HG02759 (cell line): ENCODE measurements around the gene HTR1B.

ENCODE experiments used
- ATAC-seq: cut with Tn5 transposase; IDR thresholded peaks from one replicate; pipeline ENCODE4 v1.9.1; 2021; ENCODE audit warnings: mild to moderate bottlenecking, moderate library complexity; ENCODE audit not compliant: unreplicated experiment

HTR1B gene

DNA sequence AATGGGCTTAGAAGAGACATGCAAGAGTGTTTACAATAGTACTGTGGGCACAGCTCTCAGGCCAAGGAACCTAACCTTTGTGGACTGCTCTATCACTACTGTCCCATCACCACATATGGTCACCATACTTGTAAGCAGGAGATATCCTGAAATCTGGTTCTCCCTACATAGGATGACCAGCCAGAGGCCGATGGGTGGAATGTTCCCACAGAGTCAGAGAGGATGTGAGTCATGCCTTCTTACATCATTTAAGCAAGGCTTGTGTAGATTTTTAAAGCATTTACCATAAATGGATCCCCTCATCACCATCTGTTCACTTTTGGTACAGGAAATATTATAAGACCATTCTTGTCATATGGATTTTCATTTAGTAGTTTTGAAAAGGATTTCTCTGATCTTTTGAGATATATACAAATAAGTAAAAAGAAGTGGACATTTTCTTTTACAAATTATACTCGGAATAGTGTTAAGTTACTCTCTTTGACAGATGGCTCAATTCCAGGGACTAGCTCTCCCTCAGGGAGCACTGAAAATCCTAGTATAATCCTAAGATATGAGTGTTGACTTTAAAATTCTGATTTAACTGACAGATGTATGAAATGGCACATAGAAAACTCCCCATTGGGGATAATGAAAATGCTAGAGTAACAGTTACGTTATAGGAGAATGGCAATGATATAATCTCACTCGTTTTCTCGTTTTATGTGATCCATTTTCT lies 6.6 kb downstream of the HTR1B start:
- ATAC-seq = no peak

DNA sequence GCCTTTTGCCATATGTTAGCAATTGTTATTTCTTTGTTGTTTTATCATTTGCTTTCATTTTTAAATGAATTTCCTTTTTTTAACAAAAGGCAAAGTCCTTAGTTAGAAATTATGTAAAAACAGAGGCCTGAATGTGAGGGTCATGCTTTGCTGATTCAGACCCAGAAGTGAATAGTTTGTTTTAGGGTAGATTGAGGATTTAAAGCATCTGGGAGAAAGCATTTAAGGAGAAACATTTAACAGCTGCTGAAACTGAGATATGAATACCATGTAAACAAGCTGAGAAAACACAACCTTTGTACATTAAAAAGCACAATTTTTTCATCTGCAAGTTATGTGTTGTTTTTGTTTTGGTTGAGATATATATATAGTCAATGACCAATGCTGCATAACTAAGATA lies 8.0 kb downstream of the HTR1B start:
- no peak for ATAC-seq

DNA sequence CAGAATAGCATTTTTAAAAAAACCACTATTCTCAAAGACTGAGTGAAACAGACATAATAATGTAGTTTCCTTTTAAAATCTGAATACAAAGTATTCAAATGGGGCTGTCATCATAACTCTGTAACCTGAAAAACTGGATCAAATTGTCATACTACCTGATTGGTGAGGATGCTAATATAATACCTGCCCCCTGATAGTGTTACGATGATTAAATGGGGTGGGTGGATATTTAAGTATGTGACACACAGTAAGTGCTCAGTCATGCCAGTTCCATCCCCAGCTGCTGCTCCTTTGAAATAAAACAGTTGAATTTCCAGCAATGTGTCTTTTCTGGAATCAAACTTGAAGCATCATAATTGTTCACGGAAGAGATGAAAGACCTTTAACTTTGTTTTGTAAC lies 8.9 kb downstream of the HTR1B start:
- ATAC-seq = no peak

DNA sequence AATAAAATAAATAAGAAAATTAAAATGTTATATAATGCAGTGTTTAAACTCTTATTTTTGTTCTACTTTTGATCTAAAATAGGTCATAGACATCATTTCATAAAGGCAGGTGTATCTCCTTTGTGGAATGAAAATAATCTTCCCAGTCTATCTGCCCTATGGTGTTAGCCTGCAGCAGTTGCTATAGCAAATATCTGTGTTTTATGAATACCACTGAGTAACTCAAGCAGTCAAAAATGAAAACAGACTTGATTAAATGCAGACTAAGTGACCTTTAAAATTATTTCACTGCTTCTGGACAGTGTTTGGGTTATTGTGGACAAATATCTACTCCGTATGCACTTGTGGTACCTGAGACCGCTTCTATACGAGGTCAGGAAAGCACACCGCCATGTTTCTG lies 11.8 kb downstream of the HTR1B start:
- ATAC-seq = no peak

DNA sequence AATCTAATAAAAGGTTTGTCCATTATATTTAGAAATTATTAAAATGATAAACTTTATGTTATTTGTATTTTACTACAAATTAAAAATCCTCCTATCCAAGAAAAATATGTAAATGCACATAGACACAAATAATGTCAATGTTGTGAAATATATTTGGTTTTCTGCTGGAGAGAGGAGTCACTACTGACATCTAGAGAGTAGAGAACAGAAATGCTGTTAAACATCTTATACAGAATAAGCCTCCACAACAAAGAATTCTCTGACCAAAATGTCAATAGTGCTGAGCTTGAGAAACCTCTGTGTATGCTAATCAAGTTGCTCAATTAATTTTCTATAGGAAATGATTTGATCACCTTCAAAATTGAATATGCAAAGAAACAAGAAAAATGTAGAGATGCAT lies 12.4 kb downstream of the HTR1B start:
- ATAC-seq = no peak

DNA sequence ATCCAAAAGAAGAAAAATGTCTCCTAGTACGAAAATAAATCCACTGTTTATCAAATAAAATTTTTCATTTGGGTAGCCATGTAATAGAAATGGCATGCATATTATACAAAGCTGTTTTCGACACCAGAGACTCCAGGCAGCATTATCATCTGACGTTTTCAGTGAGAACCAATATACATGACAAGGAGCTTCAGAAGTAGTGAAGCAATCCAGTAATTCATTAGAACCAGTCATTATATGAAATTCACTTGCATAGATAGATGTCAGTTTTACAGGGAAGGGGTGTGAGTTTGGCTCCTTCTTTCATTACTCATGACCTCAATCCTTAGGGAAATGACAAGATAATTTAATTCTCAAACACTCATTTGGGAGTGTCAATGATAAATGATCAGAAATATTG lies 14.7 kb downstream of the HTR1B start:
- ATAC-seq = no peak

DNA sequence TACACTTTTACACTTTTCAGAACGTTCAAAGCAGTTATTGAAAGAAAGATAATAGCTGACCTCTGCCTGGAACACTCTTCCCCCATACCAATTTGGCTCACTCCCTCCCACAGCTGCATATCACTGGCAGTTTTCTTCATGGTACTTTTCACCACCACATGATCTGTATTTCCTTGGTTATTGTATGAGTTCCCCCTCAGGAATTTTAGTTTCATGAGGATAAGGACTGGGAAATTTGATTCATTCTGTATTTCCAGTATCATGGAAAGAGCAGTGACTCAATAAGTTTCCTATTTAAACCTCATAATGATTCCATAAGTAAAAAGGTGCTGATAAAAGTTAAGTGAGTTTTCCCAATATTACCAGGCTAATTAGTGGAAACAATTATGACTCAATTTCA lies 16.0 kb downstream of the HTR1B start:
- no peak for ATAC-seq

DNA sequence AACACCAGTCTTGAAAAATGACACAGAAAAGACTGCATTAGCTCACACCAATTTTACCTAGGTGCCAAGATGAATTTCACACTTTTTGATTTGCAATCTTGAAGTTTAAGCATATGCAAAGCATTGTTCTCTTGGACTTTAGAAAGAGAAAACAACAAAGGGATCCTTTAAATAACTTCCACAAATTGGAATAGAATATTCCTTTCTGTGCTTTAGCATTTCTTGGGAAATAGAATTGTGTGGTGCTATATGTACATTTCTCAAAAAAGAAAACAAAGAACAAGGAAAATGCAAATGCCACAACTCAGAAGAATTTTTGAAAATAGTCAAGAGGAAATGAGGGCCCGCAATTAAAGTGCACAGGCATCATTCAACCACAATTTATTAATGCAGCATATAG lies 17.0 kb downstream of the HTR1B start:
- ATAC-seq = no peak

DNA sequence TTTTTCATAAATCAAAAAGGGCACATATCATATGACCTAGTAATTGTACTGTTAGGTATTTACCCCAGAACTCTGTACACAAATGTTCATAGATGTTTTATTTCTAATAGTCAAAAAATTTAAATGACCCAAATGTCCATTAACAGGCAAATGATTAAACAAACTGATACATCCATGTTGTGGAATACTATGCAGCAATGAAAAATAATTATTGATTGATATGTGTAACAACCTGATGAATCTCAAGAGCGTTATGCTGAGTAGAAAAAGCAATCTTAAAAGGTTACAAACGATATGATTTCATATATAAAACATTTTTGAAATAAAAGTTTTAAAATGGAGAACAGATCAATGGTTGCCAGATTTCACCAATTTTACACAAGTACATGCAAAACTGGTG lies 18.1 kb downstream of the HTR1B start:
- ATAC-seq = no peak

DNA sequence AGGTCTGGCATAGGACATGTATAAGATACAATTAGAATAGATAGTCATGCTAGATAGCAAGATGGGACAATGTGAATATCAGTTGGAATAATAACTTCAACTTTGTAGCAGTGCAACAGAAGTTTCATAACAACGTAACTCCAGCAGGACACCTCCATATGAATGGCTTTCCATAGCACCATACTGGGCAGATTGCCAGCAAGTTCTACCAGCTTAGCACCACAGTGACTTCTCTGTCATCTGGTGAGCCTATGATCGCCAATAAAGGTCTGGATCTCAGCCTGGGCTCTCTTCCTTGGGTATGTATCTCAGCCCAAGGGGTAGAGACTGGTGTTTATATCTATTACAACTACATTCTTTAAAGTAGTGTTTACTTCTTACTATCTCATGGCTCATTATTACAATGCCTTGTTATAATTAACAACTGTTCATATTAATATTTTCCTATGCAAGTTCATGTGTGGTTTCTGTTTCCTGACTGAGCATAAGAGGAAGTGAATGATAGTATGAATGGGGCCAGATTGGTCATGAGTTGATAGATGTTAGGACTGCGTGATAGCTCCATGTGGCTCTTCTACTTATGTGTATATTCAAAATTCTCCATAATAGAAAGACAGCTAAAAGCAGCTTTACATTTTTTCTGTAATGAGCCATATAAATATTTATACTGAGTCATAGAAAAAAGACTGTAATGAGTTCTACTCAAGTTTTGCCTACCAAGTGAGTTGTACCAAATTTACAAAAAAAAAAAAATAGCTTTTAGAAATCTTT lies 22.9 kb downstream of the HTR1B start:
- no peak for ATAC-seq

DNA sequence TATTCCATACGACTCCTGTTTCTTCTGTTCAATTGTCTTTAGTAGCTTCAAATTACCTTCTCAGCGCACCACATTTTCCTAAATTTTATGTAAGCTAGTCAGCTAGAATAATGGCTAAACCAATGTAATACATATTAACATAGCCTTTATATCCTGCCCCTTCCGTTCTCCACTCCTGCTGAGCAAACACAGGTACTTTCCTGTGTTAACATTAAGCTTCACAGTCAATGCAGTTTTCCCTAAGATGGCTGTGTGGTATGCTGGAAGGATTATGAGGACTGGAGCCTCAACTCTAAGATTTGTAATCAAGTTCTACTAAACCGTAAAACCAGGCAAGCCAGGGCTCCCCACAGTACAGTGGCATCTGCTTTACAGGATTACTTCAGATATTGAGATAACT lies 29.4 kb downstream of the HTR1B start:
- no peak for ATAC-seq

DNA sequence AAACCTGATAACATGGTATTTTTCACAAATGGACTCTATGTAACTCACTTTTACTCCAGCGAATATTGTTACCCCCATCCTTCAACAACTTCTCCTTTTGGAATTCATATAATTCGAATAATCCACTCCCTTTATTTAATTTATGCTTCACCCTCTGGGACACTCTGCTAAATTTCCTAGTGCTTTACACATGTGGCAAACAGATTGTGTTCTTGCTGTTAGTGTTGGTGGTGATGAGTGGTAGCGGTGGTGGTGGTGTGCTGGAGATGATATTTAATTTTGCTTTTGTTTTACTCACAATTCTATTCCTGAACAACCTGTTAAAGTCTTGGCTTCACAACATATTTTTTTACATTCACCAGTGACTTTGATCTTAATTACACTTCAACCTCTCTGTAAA lies 32.8 kb downstream of the HTR1B start:
- ATAC-seq = no peak

DNA sequence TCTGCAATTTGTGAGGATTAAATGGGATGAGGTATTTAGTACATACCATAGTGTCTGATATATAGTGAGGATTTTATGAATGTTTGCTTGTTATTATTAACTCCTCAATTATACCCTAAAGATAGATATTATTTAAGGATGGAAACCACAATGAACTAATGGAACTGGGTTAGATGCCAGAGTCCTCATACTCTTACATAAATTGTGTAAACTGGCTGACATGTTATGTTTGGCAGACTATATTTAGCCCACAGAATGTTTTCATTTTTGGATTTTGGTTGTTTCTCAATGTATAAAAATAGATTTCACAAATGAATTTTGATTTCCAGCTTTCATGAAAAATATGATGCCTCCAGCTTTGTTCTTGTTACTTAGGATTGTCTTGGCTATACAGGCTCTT lies 37.6 kb downstream of the HTR1B start:
- no peak for ATAC-seq

DNA sequence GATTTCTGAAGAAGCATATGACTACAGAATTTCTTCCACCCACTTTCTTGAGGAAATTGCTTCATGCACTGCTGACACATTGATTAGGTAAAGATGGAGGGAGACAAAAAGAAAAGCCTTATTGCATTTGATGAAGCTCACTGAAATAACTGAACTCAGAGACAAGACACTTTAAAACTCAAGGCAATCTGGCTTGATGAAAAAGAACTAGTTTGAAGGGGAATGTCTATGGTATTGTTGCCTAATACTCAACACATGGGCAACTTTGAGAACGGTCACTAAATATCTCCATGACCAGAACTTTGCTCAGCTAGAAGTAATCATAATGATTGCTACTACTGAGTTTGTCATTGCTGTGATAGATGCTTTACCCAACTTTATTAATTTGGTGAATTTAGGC lies 38.1 kb downstream of the HTR1B start:
- no peak for ATAC-seq

DNA sequence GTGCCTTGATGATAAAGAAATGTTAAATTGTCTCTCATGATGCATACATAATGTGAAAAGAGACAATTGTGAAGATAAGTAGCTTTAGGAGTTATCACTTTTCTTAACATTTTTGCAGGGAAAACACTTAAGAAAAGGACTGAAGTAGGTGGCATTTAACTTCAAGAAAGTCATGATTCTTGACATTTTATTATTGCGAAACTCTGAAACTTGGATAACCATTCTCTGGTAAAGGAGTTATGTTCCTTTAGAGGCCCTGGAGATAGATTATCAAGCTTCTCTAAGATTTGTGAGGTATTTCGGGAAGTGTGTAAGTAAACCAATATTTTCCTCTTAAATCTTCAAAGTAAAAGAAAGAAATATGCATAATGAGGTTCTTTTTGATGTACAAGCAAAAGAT lies 38.5 kb downstream of the HTR1B start:
- ATAC-seq = no peak

DNA sequence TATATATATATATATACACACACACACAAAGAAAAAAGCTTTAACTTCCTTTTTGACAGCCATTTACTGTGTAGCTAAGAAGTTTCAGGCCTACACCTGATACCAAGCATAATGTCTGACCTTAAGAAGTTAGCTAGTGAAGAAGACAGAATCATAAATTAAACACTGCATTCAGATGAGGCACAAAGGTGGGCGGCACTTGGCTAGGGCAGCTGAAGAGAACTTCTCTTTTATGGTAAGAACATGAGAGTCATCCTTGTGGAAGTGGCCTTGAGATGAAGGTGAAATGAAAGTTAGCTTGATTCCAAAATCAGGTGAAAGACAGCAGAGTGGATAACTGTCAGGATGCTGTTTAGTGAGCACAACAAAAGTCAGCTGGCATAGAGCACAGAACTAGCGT lies 46.5 kb downstream of the HTR1B start:
- no peak for ATAC-seq

DNA sequence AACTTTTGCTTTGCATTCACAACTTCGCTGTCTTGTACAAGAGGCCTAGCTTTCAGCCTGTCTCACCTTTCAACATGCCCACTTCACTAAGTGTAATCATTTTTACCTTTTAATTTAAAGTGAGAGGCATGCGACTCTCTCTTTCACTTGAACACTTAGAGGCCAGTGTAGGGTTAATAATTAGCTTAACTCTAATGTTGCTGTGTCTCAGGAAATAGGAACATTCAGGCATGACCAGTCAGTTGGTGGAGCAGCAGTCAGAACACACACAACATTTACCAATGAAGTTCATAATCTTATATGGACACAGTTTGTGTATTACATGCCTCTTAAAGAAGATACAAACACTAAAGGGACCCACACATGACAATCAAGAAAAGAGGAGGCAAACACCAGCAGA lies 47.6 kb downstream of the HTR1B start:
- ATAC-seq = peak; percentile 81
